GM19025 (cell line): ENCODE measurements around the gene SOX30.
"Not testable (repeated sequence)": the region's sequence is repeated elsewhere in the genome, so short reads cannot be mapped to it uniquely, and the experiment has no call there.

Experiments used
- ATAC-seq: cut with Tn5 transposase; IDR thresholded peaks from one replicate; pipeline ENCODE4 v1.9.1; 2021; ENCODE audit warnings: mild to moderate bottlenecking, low read depth, moderate library complexity; ENCODE audit not compliant: unreplicated experiment

The SOX30 gene

DNA sequence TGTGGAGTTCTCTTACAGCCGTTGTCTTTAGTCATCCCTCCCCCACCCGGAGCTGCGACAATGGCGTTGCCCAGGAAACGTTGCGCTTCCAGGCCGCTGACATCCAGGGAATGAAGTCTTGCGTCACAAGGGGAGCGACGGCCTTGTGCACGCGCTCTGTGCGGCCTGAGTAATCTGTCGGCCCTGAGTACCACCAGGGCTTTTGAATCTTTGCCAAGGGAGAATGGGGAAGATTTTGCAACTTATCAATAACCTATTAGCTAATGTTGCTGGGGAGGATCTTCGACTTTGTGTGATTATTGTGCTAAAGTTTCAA is at the start of gene SOX30:
SOX30 (minus strand) TSS at position 62 of the 316 bp plus-strand sequence. CDS start 360 bp downstream, outside the sequence.
- no peak for ATAC-seq

DNA sequence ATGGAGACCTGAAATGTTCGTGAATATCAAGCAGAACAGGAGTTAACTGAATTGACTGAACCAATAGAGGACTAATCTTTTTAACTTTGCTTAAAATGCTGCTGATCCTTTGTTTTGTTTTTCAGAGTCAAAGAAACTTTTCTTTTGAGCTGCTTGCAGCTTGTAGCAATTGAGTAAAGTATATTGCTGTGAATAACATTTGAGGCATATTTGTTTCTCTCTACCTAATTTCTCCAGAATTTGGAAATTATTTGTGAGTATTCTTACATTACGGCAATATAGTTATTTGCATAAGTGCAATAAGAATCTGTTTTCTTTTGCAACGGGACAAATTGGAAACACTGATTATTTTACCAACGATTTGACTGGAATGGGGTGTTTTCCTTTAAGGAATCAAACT is 46.4 kb upstream of the SOX30 start:
- not testable (repeated sequence) for ATAC-seq

DNA sequence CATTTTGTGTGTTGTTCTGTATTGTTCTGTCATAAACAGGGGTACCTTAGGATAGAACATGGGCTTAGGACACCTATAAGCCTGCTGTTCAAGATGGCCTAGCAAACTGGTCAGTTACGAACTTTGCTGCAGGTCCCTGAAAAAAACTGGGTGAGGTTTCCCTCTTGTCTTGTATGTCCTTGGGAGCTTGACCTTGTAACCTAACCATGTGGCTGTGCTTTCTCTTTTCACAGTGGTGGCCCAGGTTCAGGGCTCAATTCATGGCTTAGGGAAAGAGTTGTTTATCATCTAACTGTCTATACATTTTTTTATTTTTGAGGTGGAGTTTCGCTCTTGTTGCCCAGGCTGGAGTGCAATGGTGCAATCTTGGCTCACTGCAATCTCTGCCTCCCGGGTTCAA is 43.9 kb upstream of the SOX30 start:
- not testable (repeated sequence) for ATAC-seq

DNA sequence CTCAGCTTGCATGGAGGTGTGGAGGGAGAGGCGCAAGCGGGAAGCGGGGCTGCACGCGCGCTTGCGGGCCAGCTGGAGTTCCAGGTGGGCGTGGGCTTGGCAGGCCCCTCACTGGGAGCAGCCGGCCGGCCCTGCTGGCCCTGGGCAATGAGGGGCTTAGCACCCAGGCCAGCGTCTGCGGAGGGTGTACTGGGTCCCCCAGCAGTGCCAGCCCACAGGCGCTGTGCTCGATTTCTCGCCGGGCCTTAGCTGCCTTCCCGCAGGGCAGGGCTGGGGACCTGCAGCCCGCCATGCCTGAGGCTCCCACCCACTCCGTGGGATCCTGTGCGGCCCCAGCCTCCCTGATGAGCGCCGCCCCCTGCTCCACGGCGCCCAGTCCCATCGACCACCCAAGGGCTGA is 41.6 kb upstream of the SOX30 start:
- ATAC-seq, result not testable (repeated sequence)

DNA sequence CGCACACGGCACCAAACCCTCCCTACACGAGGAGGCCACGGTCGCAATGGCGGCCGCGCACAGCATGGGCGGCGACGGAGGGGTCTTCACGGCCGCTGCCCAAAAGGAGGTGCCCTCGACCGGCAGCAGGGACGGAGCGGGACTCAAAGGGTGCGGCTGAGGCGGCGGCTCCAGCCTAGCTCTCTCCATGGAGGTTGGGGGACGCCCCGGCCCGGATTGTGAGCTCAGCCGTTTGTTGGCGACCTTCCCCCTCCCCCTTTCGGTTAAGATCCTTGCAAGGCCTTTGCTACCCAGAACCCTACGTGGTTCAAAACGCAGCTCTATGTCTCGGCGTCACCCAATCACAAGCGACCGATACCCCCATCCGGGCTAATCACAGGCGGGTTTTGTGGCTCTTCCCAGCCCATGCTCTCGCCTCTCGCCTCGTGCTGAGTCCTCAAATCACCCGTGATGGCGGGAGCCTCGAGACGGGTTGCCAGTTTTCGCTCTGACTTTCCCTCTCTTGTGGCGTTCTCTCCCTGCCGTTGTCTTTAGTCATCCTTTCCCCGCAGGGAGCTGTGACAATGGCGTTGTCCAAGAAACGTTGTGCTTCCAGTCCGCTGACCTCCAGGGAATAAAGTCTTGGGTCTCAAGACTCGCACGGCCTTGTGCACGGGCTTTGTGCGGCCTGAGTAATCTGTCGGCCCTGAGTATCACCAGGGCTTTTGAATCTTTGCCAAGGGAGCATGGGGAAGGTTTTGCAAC is 38.6 kb upstream of the SOX30 start:
- no peak for ATAC-seq

DNA sequence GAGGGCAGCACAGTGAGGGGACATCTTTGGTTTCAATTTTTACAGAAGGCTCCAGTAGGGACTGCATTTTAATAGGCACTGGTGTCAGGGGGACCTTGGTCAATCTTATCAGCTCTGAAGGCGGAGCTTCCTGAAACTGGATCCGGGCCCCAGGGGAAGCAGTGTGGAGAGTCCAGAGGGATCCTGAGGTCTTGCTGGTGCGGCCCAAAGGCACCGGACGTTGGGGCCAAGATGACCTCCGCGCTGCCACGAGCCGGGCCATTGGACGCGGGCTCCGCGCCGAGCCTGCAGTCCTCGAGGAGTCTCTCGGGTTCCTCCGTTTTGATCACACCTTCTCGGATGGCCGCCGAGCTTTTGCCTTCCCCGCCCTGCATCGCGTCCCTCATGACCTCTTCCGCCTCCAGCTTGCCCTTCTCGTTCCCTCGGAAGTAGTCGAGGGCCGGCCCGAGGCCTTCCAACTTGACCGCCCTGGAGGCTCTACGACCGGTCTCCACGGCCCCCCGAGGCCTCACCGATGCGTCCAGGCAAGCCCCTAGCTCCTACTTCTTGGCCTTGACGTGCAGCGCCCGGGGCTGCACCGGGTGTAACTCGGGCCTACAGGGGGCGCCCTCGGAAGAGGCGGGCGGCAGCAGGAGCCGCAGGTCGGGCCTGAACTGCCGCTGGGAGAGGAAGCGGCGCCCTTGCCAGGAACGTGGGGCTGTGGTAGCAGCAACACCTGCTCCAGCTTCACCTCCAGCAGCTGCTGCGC is 37.9 kb upstream of the SOX30 start:
- ATAC-seq, result no peak

DNA sequence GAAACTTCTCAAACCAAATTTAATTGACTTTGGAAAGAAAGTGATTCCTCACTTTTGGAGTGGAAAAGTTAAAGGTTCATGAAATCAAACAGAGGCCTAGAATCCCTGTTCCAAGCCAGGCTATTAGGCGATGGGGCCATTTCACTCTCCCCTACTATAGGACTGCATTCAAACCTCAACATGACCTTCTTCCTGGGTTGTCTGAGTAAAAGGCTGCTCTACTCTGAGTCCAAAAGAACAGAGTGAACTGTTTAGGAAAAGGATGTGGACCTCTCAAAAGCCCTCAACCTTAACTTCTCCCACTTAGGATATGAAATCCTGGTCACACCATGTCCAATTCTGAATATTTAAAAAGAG is 34.9 kb upstream of the SOX30 start:
- no peak for ATAC-seq

DNA sequence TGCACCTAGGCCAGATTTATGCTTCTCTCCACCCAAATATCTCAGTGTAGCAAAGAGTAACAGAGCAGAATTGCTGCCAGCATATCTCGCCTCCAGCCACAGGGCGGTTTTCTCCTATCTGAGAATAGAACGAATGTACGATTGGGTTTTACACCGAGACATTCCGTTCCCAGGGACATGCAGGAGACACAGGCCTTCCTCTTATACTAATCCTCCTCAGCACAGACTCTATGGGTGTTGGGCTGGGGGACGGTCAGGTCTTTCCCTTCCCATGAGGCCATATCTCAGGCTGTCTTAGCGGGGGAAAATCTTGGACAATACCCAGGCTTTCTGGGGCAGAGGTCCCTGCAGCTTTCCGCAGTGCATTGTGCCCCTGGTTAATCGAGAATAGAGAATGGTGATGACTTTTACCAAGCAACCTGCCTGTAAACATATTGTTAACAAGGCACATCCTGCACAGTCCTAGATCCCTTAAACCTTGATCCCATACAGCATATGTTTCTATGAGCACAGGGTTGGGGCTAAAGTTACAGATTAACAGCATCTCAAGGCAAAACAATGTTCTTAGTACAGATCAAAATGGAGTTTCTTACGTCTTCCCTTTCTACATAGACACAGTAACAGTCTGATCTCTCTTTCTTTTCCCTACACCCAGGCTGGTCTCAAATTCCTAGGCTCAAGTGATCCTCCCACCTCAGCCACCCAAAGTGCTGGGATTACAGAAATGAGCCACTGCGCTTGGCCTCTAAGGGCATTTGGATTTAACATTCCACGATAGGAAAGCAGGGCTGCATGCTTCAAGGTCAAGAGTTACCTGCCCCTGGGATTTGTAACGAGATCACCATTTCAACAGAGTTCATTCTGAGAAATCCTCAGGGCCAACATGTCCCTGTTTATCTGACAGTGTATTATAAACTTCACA is 34.3 kb upstream of the SOX30 start:
- not testable (repeated sequence) for ATAC-seq

DNA sequence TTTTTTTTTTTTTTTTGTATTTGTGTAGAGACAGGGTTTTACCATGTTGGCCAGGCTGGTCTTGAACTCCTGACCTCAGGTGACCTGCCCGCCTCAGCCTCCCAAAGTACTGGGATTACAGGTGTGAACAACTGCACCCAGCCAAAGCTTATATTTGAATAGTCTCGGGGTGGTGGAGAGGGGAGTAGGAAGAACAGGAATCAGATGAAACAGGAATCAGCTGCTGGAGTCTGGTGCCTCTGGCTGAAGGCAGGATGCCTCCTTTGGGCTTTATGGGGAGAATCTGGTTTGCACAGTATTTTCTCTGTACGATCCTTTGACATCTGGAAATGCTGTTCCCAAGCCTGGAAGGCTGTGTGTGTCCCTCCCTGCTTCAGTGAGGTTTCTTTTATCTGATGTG is 30.0 kb upstream of the SOX30 start:
- ATAC-seq, result no peak

DNA sequence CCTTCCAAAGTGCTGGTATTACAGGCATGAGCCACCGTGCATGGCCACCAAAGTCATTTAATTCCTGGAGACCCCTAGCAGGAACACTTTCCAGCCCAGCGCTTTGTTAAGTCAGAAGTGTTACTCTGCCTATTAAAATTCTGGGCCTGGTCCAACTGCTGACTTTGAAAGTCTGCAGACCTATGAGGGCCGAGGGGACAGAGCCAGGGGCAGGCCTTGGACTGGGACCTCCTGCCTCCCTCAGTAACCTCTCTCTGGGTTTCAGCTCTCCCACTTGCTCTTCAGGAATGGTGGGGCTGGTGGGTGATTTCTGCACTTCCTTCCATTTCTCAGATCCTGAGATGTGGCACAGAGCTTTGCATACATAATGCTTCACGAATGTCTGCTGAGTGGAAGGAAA is 28.8 kb upstream of the SOX30 start:
- ATAC-seq, result no peak

DNA sequence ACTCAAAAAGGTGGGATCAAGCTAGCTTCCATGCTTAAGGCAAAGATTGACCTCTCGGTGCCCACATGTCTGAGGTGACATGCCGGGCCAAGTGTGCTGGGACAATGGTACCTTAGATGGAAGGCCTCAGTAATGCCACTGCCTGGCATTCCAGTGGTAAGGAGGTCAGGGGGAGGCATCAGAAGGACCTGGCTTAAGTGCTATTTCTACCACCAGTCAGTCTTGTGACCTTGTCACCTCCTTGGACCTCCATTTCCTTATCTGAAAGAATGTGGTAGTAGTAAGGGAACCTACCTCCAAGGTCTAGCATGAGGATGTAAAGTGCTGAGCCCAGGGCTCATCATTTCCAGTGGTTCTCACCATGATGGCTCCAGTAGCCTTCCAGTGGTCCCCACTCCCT is 28.0 kb upstream of the SOX30 start:
- ATAC-seq, result no peak

DNA sequence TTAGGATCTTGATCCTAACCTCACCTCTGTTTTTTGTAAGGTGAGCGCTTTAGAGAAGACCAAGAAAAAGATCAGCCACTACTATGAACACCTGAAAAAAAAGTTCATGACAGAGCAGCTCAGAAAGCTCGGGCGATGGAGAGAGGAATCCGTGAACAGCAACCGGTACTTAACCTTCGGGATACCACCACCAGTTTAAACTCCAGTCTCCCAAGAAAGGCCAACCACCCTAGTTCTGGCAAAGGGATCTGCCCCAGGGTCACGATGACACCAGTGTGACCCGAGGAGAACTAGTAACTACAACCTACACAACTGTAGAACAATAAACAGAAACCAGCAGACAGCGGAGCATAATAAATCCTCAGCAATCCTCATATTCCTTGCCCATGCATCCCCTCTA is 27.6 kb upstream of the SOX30 start:
- ATAC-seq, result no peak

DNA sequence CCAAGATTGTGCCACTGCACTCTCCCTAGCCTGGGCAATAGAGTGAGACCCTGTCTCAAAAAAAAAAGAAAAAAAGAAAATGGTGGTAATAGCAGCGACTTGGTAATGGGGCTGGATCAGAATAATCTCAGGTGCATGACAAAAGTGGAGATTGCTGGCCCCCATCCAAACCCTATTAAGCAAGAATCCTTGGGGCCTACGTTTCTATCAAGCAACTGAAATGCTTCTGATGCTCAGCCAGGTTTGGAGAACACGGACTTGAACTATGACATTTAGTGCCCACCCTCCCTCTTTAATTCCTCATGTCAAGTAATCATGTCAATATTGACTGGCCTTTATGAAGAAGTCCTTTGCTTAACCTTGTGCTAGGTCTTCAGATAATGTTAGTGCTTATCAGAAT is 25.7 kb upstream of the SOX30 start:
- no peak for ATAC-seq

DNA sequence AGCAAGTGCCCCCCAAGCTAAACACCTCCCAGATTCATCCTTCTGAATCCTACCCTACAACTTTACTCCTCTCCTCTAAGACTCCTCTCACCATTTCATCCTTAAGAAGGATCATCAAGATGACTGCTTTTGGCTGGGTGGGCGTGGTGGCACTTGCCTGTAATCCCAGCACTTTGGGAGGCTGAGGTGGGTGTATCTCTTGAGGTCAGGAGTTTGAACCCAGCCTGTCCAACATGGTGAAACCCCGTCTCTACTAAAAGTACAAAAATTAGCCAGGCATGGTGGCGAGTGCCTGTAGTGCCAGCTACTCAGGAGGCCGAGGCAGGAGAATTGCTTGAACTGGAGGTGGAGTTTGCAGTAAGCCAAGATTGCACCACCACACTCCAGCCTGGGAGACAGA is 22.1 kb upstream of the SOX30 start:
- ATAC-seq, result not testable (repeated sequence)

DNA sequence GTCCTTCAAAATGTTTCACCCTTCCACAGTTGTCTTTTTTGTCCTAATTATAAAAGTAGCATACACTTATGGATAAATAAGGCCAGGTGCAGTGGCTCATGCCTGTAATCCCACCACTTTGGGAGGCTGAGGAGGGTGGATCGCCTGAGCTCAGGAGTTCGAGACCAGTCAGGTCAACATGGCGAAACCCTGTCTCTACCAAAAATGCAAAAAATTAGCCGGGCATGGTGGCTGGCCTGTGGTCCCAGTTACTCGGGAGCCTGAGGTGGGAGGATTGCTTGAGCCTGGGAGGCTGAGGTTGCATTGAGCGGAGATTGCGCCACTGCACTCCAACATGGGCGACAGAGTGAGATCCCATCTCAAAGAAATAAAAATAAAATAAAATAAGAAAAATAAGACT is 20.7 kb upstream of the SOX30 start:
- no peak for ATAC-seq

DNA sequence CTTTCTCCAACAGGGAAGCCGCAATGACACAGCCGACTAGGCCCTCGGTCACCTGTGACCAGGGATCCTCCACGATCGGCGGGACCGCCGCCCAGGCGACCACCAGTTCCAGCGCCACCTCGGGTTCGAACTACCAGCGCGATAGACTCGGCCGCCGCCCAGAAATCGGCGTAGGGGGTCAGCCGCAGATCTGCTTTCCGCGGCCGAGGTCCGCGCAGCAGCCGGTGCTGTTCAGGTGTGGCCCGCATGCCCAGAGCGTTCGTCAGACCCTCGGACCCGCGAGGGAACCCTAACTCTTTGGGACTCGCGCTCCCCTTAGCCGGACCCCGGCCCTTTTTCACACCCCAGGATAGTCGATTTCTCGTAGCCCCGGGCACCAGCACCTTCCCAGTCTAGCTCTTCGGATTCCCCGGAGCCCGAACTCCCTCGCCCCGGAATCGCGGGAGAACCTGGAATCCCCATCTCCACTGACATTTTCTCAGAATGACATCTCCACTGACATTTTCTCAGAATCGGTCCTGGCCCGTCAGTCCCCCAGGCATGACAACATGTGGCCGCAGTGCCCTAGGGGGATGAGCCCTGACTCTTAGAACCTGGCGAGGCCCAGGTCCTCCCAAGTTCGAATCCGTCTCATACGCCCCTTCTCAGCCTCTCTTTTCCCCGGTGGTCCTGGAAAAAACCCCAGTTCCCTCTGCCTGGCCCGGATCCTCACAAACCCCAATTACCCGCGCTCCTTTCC is 19.5 kb upstream of the SOX30 start:
- no peak for ATAC-seq

DNA sequence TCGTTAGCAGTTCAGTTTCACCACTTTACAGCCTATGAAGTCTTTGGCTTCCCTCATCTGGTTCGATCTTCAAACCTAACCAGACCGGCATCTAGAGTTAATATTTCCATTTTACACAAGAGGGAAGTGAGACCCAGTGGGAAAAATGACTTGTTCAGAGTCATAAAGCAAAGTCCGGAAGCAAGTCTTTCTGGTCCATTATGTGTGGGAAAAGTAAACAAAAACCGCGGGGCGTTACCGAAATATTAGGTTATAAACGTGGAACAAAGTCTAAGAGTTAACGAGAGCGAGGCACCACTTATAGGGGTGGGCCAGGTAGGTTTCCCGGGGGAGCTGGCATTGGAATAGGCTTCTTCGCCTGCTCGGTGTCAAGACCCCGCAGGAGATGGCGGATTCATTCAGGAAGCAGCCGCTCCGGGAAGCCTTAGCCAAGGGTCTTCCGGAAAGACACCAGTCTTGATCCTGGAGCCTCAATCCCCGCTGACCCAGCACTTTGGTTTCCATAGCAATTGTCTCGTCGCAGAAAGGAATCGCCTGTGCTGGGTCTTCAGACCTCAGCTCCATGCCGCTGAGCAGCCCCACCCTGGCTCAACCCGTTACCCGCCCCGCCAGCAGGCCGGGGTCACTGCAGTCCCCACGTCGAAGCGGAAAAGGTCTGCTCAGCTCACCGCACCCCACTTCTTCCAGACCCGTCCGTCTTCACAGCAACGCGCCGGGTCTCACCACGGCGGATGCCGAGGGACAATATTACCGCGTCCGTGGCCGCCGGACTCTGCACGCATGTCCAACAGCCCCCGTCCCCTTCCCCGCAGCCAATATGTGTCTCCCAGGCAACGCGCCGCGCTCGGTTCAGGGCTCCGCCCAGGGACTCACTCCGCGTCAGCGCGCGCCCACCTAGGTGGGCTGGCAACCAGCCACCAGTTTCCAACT is 18.7 kb upstream of the SOX30 start, which contains the start of gene C5orf52:
C5orf52 (plus strand) TSS at position 872 of the 930 bp plus-strand sequence. CDS start 82 bp downstream, outside the sequence.
- ATAC-seq, result no peak

DNA sequence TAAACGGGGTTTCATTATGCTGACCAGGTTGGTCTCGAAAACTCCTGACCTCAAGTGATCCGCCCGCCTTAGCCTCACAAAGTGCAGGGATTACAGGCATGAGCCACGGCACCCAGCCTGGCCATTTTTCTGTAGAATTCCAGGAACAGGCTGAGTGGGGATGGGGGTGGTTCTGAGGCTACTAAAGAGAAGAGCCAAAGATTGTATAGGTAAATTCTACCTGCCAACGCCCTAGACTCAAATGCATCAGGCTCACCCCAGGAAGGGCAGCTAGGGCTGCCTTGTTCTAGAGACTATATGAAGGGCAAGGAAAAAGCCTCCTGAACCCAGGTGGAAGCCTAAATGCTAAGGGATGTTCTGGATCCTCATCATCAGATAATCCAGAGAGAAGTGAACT is 17.5 kb upstream of the SOX30 start:
- no peak for ATAC-seq

DNA sequence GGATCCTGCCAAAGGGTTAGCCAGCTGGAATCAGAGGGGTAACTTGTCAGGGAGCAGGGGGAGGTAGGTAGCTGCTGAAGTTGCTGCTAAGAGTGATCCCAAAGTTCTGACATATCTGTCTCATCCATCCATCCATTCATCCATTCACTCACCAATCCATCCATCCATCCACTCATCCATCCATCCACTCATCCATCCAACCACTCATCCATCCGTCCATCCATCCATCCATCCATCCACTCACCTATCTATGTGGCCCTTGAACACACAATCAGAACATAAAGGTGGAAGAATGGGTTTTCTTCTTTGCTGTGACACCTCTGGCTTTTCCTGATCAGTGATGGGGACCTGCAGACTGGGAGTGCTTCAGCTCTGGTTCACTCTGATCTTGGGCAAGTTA is 16.1 kb upstream of the SOX30 start:
- no peak for ATAC-seq
